DMS153 treated with DMSO at 0.1 percent for 48 hours (cell line): Measurements from ENCODE around the gene TOP1.

ENCODE experiments used
- DNase-seq: peaks from one replicate; lab custom pipeline; 2025; ENCODE audit not compliant: unreplicated experiment; lab: John Stamatoyannopoulos, UW

TOP1 gene

DNA sequence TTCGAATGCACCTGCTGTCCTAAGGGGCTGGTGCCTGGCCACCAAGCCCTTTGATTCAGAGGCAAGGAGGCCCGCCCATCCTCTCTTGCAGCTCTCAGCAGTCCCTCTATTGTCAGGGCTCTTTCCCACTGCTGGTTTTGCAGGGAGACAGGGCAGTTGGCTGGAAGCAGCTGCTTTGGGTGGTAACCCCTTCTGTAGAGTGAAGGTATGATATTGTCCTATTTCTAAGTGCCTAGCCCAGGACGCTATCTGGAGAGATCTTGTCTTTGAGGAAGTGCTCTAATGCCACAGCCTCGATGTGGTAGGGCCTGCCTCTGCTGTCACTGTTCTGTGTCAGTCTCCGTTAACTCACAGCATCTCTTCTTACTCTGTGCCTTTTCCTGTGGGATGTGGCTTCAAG is 114.3 kb downstream of the TOP1 start:
- DNase-seq, result no peak

- no peak for DNase-seq
Measured at GRCh38 chr20:41143354-41143753, 114.7 kb downstream of the TOP1 start.

DNA sequence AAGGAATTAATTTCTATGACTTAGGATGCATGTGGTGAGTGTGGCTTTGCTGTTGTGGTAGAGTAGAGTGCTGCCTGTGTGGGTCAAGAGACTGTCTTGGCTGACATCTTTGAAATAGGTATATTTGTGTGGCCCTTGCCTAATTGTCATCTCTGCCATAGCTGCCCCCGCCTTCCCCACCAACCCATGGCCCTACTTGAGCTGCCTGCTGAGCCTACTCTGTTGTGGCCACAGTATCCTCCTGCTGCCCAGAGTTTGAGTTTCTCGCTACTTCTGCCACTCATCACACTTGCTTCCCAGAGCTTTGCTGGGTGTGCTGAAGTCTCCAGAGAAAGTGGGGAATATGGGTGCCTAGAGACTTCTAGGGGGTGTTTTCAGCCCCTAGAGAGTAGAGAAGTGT is 116.7 kb downstream of the TOP1 start:
- DNase-seq, result no peak

DNA sequence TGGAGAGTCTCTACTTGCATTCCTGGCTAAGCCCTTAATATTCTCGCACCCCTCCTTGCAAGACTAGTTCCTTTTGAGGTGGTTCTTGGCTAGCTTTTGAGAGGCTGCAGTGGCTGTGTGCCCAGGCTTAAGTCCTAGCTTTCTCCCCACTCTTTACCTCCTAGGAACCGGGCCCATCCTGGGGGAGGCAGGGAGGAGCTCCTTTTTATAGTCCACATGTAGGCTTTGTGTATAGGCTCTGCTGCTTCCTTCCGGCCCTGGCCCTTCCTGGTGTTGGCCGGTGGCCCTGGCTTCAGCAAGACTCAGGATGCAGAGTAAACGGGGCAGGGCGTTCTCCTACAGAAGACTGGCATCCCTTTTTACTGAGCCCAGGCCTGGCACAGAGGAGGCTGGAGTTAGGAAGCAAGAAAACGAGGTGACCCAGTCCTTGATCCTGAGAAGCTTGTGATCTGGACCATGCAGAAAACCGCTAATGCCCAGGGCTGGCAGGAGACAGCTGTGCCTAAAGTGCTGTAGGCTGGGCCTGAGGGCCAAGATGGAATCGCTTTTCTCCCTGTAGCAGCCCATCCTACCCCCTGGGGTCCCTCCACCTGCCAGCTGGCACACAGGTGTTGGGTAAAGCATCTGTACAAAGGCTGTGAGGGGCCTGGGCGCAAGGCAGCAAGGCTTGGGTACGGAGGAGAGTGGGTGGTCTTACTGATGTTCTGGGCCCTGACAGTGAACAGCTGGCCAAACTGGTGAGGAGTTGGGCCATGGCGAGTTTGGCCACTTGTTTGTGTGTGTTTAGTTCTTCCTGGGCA is 117.4 kb downstream of the TOP1 start:
- no peak for DNase-seq

GRCh38 chr20:41147767-41148191 is 119.2 kb downstream of the TOP1 start:
- no peak for DNase-seq

- DNase-seq, result no peak
Measured at GRCh38 chr20:41148942-41149341, 120.3 kb downstream of the TOP1 start.

GRCh38 chr20:41150664-41151063 is 122.0 kb downstream of the TOP1 start:
- DNase-seq, result no peak

DNA sequence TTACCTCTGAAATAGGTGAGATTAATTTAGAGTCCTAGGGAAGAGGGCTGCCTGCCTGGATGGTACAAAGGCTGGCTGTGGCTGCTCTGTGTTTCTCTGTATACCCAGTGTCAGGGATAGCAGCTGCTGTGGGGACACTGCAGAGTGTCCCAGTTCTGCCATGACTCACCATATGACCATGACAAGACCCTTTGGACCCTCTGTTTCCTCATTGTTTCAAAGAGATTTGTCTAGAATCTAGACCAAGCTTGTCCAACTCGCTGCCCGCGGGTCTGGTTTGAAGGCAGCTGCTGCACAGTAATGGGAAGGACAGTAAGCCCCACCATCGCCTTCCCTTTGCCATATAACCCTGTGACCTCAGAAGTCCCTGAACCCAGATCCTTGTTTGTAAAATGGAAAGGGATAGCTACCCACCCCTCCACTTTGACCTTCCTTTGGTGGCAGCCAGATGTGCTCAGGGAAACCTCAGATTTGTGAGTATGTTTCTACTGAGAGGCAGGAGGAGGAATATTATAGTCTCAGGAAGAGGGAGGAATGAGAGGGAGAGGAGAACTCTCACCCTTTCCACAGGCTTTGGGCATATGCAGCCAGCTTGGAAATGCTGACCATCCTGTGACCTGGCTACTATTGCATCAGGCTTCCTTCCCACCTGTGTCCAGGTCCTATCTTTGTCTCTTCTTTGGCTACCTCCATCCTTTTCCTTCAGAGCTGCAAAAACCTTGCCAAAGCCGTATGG is 122.7 kb downstream of the TOP1 start:
- no peak for DNase-seq

GRCh38 chr20:41152108-41152757 is 123.6 kb downstream of the TOP1 start:
- no peak for DNase-seq

DNA sequence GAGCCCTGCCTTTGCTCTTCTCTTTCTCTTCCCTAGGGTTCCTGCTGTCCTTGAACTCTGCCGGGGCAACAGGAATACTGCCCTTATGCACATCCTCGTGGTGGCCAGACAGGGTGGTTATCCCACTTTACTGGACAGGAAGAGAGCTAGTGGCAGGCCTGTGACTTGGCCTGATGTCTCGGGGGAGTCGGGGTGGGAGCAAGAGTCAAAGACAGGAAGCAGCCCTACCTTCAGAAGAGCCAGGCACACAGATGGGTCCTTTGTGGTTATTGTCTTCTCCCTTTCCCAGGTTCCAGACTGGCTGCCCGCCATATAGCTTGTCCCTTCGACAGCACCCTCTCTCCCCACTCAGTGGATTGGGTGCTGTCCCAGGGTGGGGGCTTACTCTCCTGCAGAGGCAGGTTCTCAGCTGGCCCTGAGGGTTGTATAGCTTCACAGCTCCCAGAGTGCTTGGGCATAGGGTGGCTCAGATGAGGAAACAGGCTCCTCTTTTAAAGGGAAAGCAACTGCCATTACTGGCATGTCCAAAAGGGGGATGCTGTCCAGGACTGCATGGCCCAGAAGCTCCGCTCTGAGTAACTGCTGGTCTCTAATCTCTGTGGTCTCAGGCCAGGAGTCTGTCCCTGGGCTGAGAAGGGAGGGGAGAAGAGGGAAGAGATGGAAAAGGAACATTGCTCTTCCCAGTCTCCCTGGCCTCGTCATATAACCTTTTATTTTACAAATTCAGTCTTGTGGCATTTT is 126.0 kb downstream of the TOP1 start:
- DNase-seq, result no peak

GRCh38 chr20:41155261-41155660 is 126.6 kb downstream of the TOP1 start:
- DNase-seq, result no peak

GRCh38 chr20:41158082-41158625 is 129.5 kb downstream of the TOP1 start:
- no peak for DNase-seq

DNA sequence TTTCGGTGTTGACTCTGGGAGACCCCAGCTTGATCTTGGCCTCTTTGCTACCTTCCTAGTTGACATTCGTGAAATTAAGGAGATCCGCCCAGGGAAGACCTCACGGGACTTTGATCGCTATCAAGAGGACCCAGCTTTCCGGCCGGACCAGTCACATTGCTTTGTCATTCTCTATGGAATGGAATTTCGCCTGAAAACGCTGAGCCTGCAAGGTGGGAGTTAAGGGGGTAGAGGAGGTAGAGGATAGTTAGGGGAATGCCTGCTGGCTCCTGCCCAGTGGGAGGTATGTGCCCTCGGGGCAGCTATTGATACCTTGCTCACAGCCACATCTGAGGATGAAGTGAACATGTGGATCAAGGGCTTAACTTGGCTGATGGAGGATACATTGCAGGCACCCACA is 130.9 kb downstream of the TOP1 start:
- DNase-seq, result no peak

- no peak for DNase-seq
Measured at GRCh38 chr20:41160686-41161085, 132.1 kb downstream of the TOP1 start.

DNA sequence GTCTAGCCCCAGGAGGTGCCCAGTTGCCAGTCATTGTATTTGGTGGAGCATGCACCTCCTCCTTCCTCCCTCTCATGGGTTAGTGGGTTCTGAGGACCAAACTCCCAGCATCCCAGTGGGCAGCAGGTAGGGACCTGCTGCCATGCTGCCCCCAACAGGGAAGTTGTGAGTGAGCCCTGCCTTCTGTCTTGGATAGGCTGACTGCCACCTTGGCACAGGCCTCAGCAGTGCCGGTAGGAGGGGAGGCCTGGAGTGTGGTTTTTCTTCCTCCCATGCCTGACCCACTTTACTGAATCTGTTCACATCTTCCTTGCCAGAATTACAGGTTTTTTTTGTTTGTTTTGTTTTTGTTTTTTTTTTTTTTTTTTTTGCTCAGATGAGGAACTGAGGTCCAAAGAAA is 133.3 kb downstream of the TOP1 start:
- no peak for DNase-seq

DNA sequence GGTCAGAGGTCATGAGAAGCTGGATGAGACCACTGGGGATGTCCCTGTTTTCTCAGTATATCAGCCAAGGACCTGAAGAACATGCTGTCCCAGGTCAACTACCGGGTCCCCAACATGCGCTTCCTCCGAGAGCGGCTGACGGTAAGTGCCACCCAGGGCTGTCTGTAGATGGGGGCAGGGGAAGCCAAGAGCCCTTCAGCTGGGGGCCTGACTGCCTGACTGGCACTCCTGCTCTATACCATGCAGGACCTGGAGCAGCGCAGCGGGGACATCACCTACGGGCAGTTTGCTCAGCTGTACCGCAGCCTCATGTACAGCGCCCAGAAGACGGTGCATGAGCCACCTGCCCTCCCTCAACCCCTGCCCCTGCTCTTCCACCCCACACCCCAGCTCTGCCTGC is 133.8 kb downstream of the TOP1 start:
- DNase-seq, result no peak

- no peak for DNase-seq
Measured at GRCh38 chr20:41163821-41164220, 135.2 kb downstream of the TOP1 start.

- DNase-seq, result no peak
Measured at GRCh38 chr20:41165001-41165882, 136.6 kb downstream of the TOP1 start.

GRCh38 chr20:41166201-41167117 is 137.8 kb downstream of the TOP1 start:
- DNase-seq, result no peak
